HepG2 (cell line): ENCODE results near the gene GINM1. TPM values are rescaled to one million over a fixed set of nuclear protein-coding genes. Genes with fewer than 3 reads are reported as not detected.

Experiments
- ARHGAP35 ChIP-seq: sonication (generic); formaldehyde crosslinking; IDR thresholded peaks from 2 replicates; pipeline ENCODE4 v1.9.0; 2022; ENCODE audit warnings: mild to moderate bottlenecking, inconsistent platforms, moderate library complexity, missing genetic modification reagents, borderline replicate concordance
- ESRRA ChIP-seq: sonication (generic); formaldehyde crosslinking; IDR thresholded peaks from 2 replicates; pipeline ENCODE4 v1.5.1; 2020; ENCODE audit warnings: mild to moderate bottlenecking, low read depth, missing genetic modification reagents
- KAT7 ChIP-seq: IDR thresholded peaks from 2 replicates; pipeline ENCODE4 v1.6.1; 2018; ENCODE audit warnings: borderline replicate concordance, missing compliant biosample characterization
- KLF6 ChIP-seq: IDR thresholded peaks from 2 replicates; pipeline ENCODE4 v1.8.0; 2016; ENCODE audit warnings: missing biosample characterization, missing genetic modification reagents
- NR2F1 ChIP-seq, 2 experiments: fragments of 450-650 bp in 1 of 2; formaldehyde crosslinking in 1 of 2; IDR thresholded peaks; 2 replicates each; pipeline versions ENCODE4 v1.5.0 to v1.6.1; 2016 to 2020; ENCODE audit warnings: mild to moderate bottlenecking in 1 of 2, missing compliant biosample characterization in 1 of 2, missing genetic modification reagents in 1 of 2, moderate library complexity in 1 of 2
- ZBTB8A ChIP-seq: sonication (generic); formaldehyde crosslinking; IDR thresholded peaks from 2 replicates; pipeline ENCODE4 v1.4.0; 2020; ENCODE audit warnings: mild to moderate bottlenecking, low read depth, missing genetic modification reagents, borderline replicate concordance
- ZKSCAN8 ChIP-seq: IDR thresholded peaks from 2 replicates; pipeline ENCODE4 v1.6.1; 2016; ENCODE audit warnings: borderline replicate concordance, missing genetic modification reagents, missing compliant biosample characterization
- ZMYM3 ChIP-seq: sonication (generic); formaldehyde crosslinking; IDR thresholded peaks from 2 replicates; pipeline ENCODE4 v1.5.1; 2020; ENCODE audit warnings: mild to moderate bottlenecking, missing genetic modification reagents
- ZMYM4 ChIP-seq: sonication (generic); formaldehyde crosslinking; IDR thresholded peaks from 2 replicates; pipeline ENCODE4 v1.8.1; 2023; ENCODE audit warnings: mild to moderate bottlenecking, missing genetic modification reagents
- ZNF234 ChIP-seq: sonication (generic); formaldehyde crosslinking; conservative IDR thresholded peaks from 2 replicates; pipeline ENCODE4 v1.5.1; 2020; ENCODE audit warnings: mild to moderate bottlenecking, missing genetic modification reagents
- ZSCAN20 ChIP-seq: sonication (generic); formaldehyde crosslinking; IDR thresholded peaks from 2 replicates; pipeline ENCODE4 v1.4.0; 2020; ENCODE audit warnings: missing genetic modification reagents, mild to moderate bottlenecking, borderline replicate concordance
- polyA plus RNA-seq, 8 experiments: library from polyadenylated mRNA; depleted of rRNA in 3 of 8; stranded (reverse) in 7 of 8; unstranded in 1 of 8; fragments of >200 nt; fragmentation: Illumina TruSeq in 4 of 8; extraction: Trizol in 4 of 8; gene quantifications; 2 replicates each; pipeline versions ENCODE4 v1.2.1 to v1.2.3, GENCODE V29; 2011 to 2016; ENCODE audit warnings: low read depth in 4 of 8, missing spikeins in 1 of 8, mixed read lengths in 1 of 8; ENCODE audit not compliant: insufficient read depth in 1 of 8
- total RNA-seq, 5 experiments: library from RNA; depleted of rRNA; stranded (reverse); fragments of >200 nt; fragmentation: Illumina TruSeq; extraction: Trizol; gene quantifications; 2 replicates each; pipeline ENCODE4 v1.2.3, GENCODE V29; 2016; ENCODE audit warnings: low read depth in 1 of 5
- TF ChIP-seq, protein P1 (sequence below): sonication (generic); formaldehyde crosslinking; conservative IDR thresholded peaks from 2 replicates; pipeline ENCODE4 v1.8.0; 2022; ENCODE audit warnings: missing genetic modification reagents
- TF ChIP-seq, protein P2 (sequence below): sonication (generic); formaldehyde crosslinking; IDR thresholded peaks from 2 replicates; pipeline ENCODE4 v1.5.0; 2020; ENCODE audit warnings: missing genetic modification reagents
- TF ChIP-seq, protein P3 (sequence below): sonication (generic); formaldehyde crosslinking; IDR thresholded peaks from 2 replicates; pipeline ENCODE4 v1.4.0; 2020; ENCODE audit warnings: mild to moderate bottlenecking, missing genetic modification reagents, borderline replicate concordance
- TF ChIP-seq, protein P4 (sequence below): sonication (generic); formaldehyde crosslinking; IDR thresholded peaks from 2 replicates; pipeline ENCODE4; 2020; ENCODE audit warnings: missing genetic modification reagents, mild to moderate bottlenecking, borderline replicate concordance
- TF ChIP-seq, protein P5 (sequence below): sonication (generic); formaldehyde crosslinking; IDR thresholded peaks from 2 replicates; pipeline ENCODE4 v1.9.0; 2021; ENCODE audit warnings: missing genetic modification reagents, borderline replicate concordance
- TF ChIP-seq, protein P6 (sequence below): sonication (generic); IDR thresholded peaks from 2 replicates; pipeline ENCODE4 v1.6.1; 2016; ENCODE audit warnings: low read depth, borderline replicate concordance

Gene GINM1
- total and polyA plus RNA-seq, 2 of the 13 experiments (the other 11 are each of a cell fraction or from before 2014, with no cell fraction given) = 19.4 to 27.5 TPM

DNA sequence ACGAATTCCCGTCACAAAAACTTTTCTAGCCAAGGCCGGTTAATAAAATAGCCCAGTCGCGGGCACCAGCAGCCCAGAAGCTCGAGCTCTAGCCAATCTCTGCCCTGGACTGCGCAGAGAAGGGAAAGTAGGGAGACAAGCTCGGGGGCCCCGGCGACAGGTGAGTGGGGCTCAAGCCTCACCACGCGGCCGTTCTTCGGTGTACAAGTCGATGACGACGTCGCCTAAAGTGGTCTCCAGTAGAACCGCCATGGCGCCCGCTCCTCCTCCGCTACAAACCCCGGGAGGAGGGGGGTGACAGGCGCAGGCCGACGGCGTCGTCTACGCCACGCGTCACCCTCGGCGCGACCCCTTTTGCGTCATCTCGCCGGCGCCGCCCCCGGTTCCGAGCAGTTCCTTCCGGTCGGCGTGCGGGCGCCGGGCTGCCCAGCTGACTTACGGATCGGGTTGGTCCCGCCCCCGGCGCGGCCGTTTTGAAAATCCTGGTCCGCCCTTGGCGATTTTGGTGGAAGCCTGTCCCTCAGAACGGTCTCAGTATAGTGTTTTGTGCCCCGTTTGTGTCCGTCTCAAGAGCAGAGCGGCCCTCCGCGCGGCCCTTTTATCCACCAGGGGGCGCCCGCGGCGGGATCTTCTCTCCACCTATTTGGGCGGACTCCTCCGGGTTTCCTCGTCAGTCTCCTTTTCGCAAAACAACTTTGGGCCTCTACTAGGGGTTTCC is 20.3 kb upstream of the GINM1 start, which contains the start of gene PPIL4 (continued):
- TF ChIP-seq ZMYM4 (peak; percentile 92), KAT7 (CRISPR knock-in tag) (peak; percentile 66; the same call in 1 of the 2 replicates), NR2F1 (CRISPR knock-in tag; IDR thresholded peaks at IDR 0.05) (no peak), ZSCAN20 (CRISPR knock-in tag) (peak; percentile 92), ZNF234 (CRISPR knock-in tag) (no peak), ESRRA (CRISPR knock-in tag) (peak; percentile 58), ZMYM3 (CRISPR knock-in tag) (no peak; the same call in 1 of the 2 replicates), ZBTB8A (peak; percentile 68; the same call in 1 of the 2 replicates), ZKSCAN8 (CRISPR knock-in tag) (peak; percentile 69; the same call in 1 of the 2 replicates), ARHGAP35 (CRISPR knock-in tag) (peak; percentile 95), KLF6 (CRISPR knock-in tag) (peak; percentile 90; the same call in 1 of the 2 replicates)
- TF ChIP-seq, protein P1, sequence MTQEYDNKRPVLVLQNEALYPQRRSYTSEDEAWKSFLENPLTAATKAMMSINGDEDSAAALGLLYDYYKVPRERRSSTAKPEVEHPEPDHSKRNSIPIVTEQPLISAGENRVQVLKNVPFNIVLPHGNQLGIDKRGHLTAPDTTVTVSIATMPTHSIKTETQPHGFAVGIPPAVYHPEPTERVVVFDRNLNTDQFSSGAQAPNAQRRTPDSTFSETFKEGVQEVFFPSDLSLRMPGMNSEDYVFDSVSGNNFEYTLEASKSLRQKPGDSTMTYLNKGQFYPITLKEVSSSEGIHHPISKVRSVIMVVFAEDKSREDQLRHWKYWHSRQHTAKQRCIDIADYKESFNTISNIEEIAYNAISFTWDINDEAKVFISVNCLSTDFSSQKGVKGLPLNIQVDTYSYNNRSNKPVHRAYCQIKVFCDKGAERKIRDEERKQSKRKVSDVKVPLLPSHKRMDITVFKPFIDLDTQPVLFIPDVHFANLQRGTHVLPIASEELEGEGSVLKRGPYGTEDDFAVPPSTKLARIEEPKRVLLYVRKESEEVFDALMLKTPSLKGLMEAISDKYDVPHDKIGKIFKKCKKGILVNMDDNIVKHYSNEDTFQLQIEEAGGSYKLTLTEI (CRISPR knock-in tag) = no peak
- TF ChIP-seq, protein P2, sequence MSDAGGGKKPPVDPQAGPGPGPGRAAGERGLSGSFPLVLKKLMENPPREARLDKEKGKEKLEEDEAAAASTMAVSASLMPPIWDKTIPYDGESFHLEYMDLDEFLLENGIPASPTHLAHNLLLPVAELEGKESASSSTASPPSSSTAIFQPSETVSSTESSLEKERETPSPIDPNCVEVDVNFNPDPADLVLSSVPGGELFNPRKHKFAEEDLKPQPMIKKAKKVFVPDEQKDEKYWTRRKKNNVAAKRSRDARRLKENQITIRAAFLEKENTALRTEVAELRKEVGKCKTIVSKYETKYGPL (CRISPR knock-in tag) = 0 out of 2 replicates have a peak, but pooled peaks have one; percentile 71
- TF ChIP-seq, protein P3, sequence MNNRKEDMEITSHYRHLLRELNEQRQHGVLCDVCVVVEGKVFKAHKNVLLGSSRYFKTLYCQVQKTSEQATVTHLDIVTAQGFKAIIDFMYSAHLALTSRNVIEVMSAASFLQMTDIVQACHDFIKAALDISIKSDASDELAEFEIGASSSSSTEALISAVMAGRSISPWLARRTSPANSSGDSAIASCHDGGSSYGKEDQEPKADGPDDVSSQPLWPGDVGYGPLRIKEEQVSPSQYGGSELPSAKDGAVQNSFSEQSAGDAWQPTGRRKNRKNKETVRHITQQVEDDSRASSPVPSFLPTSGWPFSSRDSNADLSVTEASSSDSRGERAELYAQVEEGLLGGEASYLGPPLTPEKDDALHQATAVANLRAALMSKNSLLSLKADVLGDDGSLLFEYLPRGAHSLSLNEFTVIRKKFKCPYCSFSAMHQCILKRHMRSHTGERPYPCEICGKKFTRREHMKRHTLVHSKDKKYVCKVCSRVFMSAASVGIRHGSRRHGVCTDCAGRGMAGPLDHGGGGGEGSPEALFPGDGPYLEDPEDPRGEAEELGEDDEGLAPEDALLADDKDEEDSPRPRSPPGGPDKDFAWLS (CRISPR knock-in tag) = no peak
- TF ChIP-seq, protein P4, sequence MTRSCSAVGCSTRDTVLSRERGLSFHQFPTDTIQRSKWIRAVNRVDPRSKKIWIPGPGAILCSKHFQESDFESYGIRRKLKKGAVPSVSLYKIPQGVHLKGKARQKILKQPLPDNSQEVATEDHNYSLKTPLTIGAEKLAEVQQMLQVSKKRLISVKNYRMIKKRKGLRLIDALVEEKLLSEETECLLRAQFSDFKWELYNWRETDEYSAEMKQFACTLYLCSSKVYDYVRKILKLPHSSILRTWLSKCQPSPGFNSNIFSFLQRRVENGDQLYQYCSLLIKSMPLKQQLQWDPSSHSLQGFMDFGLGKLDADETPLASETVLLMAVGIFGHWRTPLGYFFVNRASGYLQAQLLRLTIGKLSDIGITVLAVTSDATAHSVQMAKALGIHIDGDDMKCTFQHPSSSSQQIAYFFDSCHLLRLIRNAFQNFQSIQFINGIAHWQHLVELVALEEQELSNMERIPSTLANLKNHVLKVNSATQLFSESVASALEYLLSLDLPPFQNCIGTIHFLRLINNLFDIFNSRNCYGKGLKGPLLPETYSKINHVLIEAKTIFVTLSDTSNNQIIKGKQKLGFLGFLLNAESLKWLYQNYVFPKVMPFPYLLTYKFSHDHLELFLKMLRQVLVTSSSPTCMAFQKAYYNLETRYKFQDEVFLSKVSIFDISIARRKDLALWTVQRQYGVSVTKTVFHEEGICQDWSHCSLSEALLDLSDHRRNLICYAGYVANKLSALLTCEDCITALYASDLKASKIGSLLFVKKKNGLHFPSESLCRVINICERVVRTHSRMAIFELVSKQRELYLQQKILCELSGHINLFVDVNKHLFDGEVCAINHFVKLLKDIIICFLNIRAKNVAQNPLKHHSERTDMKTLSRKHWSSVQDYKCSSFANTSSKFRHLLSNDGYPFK (CRISPR knock-in tag) = peak; percentile 90
- TF ChIP-seq, protein P5, sequence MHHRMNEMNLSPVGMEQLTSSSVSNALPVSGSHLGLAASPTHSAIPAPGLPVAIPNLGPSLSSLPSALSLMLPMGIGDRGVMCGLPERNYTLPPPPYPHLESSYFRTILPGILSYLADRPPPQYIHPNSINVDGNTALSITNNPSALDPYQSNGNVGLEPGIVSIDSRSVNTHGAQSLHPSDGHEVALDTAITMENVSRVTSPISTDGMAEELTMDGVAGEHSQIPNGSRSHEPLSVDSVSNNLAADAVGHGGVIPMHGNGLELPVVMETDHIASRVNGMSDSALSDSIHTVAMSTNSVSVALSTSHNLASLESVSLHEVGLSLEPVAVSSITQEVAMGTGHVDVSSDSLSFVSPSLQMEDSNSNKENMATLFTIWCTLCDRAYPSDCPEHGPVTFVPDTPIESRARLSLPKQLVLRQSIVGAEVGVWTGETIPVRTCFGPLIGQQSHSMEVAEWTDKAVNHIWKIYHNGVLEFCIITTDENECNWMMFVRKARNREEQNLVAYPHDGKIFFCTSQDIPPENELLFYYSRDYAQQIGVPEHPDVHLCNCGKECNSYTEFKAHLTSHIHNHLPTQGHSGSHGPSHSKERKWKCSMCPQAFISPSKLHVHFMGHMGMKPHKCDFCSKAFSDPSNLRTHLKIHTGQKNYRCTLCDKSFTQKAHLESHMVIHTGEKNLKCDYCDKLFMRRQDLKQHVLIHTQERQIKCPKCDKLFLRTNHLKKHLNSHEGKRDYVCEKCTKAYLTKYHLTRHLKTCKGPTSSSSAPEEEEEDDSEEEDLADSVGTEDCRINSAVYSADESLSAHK = no peak
- TF ChIP-seq, protein P6, sequence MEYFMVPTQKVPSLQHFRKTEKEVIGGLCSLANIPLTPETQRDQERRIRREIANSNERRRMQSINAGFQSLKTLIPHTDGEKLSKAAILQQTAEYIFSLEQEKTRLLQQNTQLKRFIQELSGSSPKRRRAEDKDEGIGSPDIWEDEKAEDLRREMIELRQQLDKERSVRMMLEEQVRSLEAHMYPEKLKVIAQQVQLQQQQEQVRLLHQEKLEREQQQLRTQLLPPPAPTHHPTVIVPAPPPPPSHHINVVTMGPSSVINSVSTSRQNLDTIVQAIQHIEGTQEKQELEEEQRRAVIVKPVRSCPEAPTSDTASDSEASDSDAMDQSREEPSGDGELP = peak; percentile 98
